ENCODE results near the gene CYP4B1.

CYP4B1 gene

DNA sequence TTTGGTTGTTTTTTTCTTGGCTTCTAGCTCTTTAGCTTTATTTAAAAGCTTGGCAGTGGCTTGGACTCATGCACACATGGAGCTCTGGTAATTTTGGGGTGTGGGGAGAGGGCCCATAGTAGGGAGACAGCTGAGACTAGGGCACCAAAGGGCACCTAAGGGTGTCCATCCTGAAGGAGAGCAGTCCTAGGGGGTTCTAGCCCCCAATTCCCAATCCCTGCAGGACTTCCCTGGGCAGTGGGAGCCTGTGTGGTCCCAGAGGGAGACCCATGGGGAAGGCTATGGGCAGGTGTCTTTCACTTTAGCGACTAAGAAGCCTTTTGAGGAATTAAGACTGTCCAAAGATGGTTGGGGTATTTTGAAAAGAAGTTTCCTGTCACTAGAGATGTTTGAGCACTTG is 6.9 kb downstream of the CYP4B1 start:
- WGBS (ENCODE audit: insufficient coverage, insufficient read length) = no CpG with 5 or more reads among the region's 1 CpG
- Histone ChIP-seq H3K4me1 (ENCODE audit: control insufficient read depth, insufficient read depth, low read length) (peaks cover 2% of the 10 kb centered on the region; the same call in 1 of the 2 replicates), H3K4me3 (ENCODE audit: low read length) (no peak overlapping the region), H3K27me3 (ENCODE audit: control insufficient read depth, insufficient read depth, low read length) (no peaks in the 10 kb centered on the region), H3K27ac (ENCODE audit: low read length) (no peak overlapping the region), H3K36me3 (ENCODE audit: control insufficient read depth, insufficient read depth, low read length) (no peaks in the 10 kb centered on the region), H3K9me3 (ENCODE audit: control insufficient read depth, insufficient read depth, low read length) (no peaks in the 10 kb centered on the region)
- DNase-seq (ENCODE audit: low read depth, low spot score) = no peak

DNA sequence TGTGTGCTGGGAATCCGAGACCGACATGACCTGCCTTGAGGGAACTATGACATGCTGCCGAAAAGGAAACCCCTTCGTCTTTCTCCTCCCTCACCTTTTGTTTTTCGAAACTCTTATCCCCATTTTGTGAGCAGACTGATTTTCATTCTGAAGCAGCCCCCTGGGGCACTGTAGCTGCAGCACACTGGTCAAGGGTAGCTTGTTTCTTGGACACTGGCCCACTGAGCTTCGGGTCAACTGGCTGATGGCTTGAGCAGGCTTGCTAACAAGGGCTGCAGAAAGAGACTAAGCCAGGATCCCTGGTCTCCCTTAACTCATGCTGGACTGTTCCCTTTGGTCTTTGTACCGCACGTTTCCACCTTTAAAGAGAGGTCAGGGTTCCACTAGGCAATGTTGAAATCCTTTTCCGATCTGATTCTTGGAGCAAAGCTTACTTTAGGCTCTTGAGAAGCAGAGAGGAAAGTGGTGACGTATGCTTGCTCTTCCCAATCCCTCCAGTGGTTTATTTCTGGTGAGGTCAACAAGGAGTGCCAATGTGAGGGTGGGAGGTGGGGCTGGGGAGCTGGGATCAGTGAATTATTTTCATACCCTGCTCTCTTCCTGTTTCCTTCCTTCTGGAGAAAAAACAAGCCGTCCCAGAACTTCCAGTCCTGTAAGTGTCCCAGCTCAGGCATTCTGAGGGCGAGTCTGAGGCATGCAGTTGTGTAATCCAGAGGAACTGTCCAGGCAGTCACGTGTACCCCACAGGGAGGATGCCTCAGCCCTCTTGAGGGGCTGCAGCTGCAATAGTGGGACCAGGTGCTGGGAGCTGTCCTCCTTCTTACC is 7.6 kb downstream of the CYP4B1 start:
- peaks cover 2% of the 10 kb centered on the region; the same call in 1 of the 2 replicates for H3K4me1 ChIP-seq (ENCODE audit: control insufficient read depth, insufficient read depth, low read length)
- no peak overlapping the region for H3K27ac ChIP-seq (ENCODE audit: low read length)
- DNase-seq (ENCODE audit: low read depth, low spot score) = no peak
- no peaks in the 10 kb centered on the region for H3K9me3 ChIP-seq (ENCODE audit: control insufficient read depth, insufficient read depth, low read length)
- H3K4me3 ChIP-seq (ENCODE audit: low read length) = no peak overlapping the region
- H3K36me3 ChIP-seq (ENCODE audit: control insufficient read depth, insufficient read depth, low read length) = no peaks in the 10 kb centered on the region
- no peaks in the 10 kb centered on the region for H3K27me3 ChIP-seq (ENCODE audit: control insufficient read depth, insufficient read depth, low read length)
- WGBS (ENCODE audit: insufficient coverage, insufficient read length) = no CpG with 5 or more reads among the region's 13 CpGs

- Histone ChIP-seq H3K9me3 (ENCODE audit: control insufficient read depth, insufficient read depth, low read length) (no peaks in the 10 kb centered on the region), H3K4me3 (ENCODE audit: low read length) (no peak overlapping the region), H3K36me3 (ENCODE audit: control insufficient read depth, insufficient read depth, low read length) (no peaks in the 10 kb centered on the region), H3K27me3 (ENCODE audit: control insufficient read depth, insufficient read depth, low read length) (no peaks in the 10 kb centered on the region), H3K4me1 (ENCODE audit: control insufficient read depth, insufficient read depth, low read length) (peaks cover 2% of the 10 kb centered on the region; the same call in 1 of the 2 replicates), H3K27ac (ENCODE audit: low read length) (no peak overlapping the region)
- no CpG with 5 or more reads among the region's 7 CpGs for WGBS (ENCODE audit: insufficient coverage, insufficient read length)
- no peak for DNase-seq (ENCODE audit: low read depth, low spot score)
These were observed 8.5 kb downstream of the CYP4B1 start for GRCh38 chr1:46807046-46807972.

DNA sequence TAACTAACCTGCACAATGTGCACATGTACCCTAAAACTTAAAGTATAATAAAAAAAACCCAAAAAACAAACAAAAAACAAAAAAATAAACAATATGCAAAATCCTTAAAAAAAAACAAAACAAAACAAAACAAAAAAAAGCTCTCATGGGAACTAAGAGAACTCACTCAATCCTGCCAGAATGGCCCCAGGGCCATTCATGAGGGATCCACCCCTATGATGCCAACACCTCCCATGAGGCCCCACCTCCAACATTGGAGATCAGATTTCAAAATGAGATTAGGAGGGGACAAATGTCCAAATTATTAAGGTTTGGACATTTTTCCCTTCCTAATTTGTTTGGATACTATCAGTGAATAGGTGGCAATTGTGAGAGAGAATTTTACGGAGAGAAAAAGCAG is 10.2 kb downstream of the CYP4B1 start:
- no peak overlapping the region for H3K27ac ChIP-seq (ENCODE audit: low read length)
- H3K4me1 ChIP-seq (ENCODE audit: control insufficient read depth, insufficient read depth, low read length) = peaks cover 2% of the 10 kb centered on the region; the same call in 1 of the 2 replicates
- H3K36me3 ChIP-seq (ENCODE audit: control insufficient read depth, insufficient read depth, low read length) = no peaks in the 10 kb centered on the region
- no peak for DNase-seq (ENCODE audit: low read depth, low spot score)
- no CpG with 5 or more reads among the region's 1 CpG for WGBS (ENCODE audit: insufficient coverage, insufficient read length)
- no peak overlapping the region for H3K4me3 ChIP-seq (ENCODE audit: low read length)
- H3K9me3 ChIP-seq (ENCODE audit: control insufficient read depth, insufficient read depth, low read length) = no peaks in the 10 kb centered on the region
- no peaks in the 10 kb centered on the region for H3K27me3 ChIP-seq (ENCODE audit: control insufficient read depth, insufficient read depth, low read length)

- no peak overlapping the region for H3K4me3 ChIP-seq (ENCODE audit: low read length)
- WGBS (ENCODE audit: insufficient coverage, insufficient read length) = no CpG with 5 or more reads among the region's 3 CpGs
- peaks cover 2% of the 10 kb centered on the region; the same call in 1 of the 2 replicates for H3K4me1 ChIP-seq (ENCODE audit: control insufficient read depth, insufficient read depth, low read length)
- no peak overlapping the region for H3K27ac ChIP-seq (ENCODE audit: low read length)
- DNase-seq (ENCODE audit: low read depth, low spot score) = no peak
- H3K27me3 ChIP-seq (ENCODE audit: control insufficient read depth, insufficient read depth, low read length) = no peaks in the 10 kb centered on the region
- H3K36me3 ChIP-seq (ENCODE audit: control insufficient read depth, insufficient read depth, low read length) = no peaks in the 10 kb centered on the region
- no peaks in the 10 kb centered on the region for H3K9me3 ChIP-seq (ENCODE audit: control insufficient read depth, insufficient read depth, low read length)
These were observed 11.1 kb downstream of the CYP4B1 start for GRCh38 chr1:46809904-46810303.

DNA sequence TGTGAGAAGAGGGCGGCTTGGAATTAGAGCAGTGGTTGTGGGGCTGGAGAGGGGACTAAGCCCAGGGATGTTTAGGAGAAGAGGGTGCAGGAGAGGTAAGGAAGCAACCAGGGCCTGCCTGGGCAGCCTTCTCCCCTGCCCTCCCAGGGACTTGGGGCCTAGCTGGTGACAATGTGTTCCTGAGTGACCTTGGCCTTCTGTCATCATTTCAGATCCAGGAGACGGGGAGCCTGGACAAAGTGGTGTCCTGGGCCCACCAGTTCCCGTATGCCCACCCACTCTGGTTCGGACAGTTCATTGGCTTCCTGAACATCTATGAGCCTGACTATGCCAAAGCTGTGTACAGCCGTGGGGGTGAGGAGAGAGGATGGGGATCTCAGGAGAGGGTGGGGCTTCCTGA is 11.8 kb downstream of the CYP4B1 start:
- H3K9me3 ChIP-seq (ENCODE audit: control insufficient read depth, insufficient read depth, low read length) = no peaks in the 10 kb centered on the region
- DNase-seq (ENCODE audit: low read depth, low spot score) = no peak
- no CpG with 5 or more reads among the region's 5 CpGs for WGBS (ENCODE audit: insufficient coverage, insufficient read length)

GRCh38 chr1:46811053-46811452 is 12.2 kb downstream of the CYP4B1 start:
- WGBS (ENCODE audit: insufficient coverage, insufficient read length) = no CpG with 5 or more reads among the region's 5 CpGs
- DNase-seq (ENCODE audit: low read depth, low spot score) = no peak
- Histone ChIP-seq H3K36me3 (ENCODE audit: control insufficient read depth, insufficient read depth, low read length) (no peaks in the 10 kb centered on the region), H3K4me1 (ENCODE audit: control insufficient read depth, insufficient read depth, low read length) (peaks cover 2% of the 10 kb centered on the region; the same call in 1 of the 2 replicates), H3K27me3 (ENCODE audit: control insufficient read depth, insufficient read depth, low read length) (no peaks in the 10 kb centered on the region), H3K27ac (ENCODE audit: low read length) (no peak overlapping the region), H3K9me3 (ENCODE audit: control insufficient read depth, insufficient read depth, low read length) (no peaks in the 10 kb centered on the region), H3K4me3 (ENCODE audit: low read length) (no peak overlapping the region)

More for the DNA sequence above, 11.8 kb downstream of the CYP4B1 start:
- no peak overlapping the region for H3K27ac ChIP-seq (ENCODE audit: low read length)
- no peaks in the 10 kb centered on the region for H3K36me3 ChIP-seq (ENCODE audit: control insufficient read depth, insufficient read depth, low read length)
- H3K4me3 ChIP-seq (ENCODE audit: low read length) = no peak overlapping the region
- H3K27me3 ChIP-seq (ENCODE audit: control insufficient read depth, insufficient read depth, low read length) = no peaks in the 10 kb centered on the region
- peaks cover 2% of the 10 kb centered on the region; the same call in 1 of the 2 replicates for H3K4me1 ChIP-seq (ENCODE audit: control insufficient read depth, insufficient read depth, low read length)

- Histone ChIP-seq H3K9me3 (ENCODE audit: control insufficient read depth, insufficient read depth, low read length) (no peaks in the 10 kb centered on the region), H3K36me3 (ENCODE audit: control insufficient read depth, insufficient read depth, low read length) (no peaks in the 10 kb centered on the region), H3K4me1 (ENCODE audit: control insufficient read depth, insufficient read depth, low read length) (no peaks in the 10 kb centered on the region), H3K27me3 (ENCODE audit: control insufficient read depth, insufficient read depth, low read length) (no peaks in the 10 kb centered on the region), H3K27ac (ENCODE audit: low read length) (no peak overlapping the region), H3K4me3 (ENCODE audit: low read length) (no peak overlapping the region)
- whole genome bisulfite sequencing (ENCODE audit: insufficient coverage, insufficient read length) = no CpG with 5 or more reads among the region's 11 CpGs
- DNase-seq (ENCODE audit: low read depth, low spot score) = no peak
These were observed 13.5 kb downstream of the CYP4B1 start for GRCh38 chr1:46812065-46812963.

DNA sequence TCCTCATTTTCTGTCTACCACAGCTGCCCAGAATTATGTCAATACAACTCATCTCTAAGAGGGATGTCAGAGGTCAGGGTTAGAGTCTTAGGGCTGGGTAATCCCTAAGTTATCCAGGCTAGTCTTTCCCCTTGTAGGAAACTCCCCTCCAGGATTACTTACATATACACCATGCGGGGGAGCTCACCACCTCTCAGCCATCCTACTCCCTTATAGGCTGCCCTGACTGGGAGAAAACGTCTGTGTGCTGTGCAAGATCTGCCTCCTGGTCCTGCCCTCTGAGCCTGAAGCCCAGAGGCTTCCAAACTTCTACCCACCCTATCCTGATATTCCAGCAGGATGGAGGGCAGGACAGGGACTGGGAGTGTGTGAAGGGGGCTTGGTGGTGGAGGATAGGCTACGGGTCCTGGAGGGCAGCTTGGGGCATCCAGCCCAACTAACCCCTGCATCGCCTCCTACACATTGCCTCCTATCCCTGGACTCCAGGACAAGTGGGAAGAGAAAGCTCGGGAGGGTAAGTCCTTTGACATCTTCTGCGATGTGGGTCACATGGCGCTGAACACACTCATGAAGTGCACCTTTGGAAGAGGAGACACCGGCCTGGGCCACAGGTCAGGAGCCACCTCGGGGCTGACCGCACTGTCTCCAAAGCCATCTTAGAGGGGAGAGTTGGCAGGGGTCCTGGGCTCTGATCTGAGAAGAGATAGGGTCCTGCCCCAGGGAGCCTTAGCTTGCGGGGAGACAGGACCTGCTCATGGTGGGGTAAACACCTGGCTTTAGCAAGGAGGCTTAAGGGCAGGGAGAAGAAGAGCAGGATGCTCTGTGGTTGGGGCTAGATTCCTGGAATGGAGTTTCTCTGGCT is 14.4 kb downstream of the CYP4B1 start:
- no peaks in the 10 kb centered on the region for H3K4me1 ChIP-seq (ENCODE audit: control insufficient read depth, insufficient read depth, low read length)
- no peak for DNase-seq (ENCODE audit: low read depth, low spot score)
- WGBS (ENCODE audit: insufficient coverage, insufficient read length) = no CpG with 5 or more reads among the region's 11 CpGs

More for the DNA sequence above, 14.4 kb downstream of the CYP4B1 start:
- Histone ChIP-seq H3K27ac (ENCODE audit: low read length) (no peak overlapping the region), H3K36me3 (ENCODE audit: control insufficient read depth, insufficient read depth, low read length) (no peaks in the 10 kb centered on the region), H3K4me3 (ENCODE audit: low read length) (no peak overlapping the region), H3K9me3 (ENCODE audit: control insufficient read depth, insufficient read depth, low read length) (no peaks in the 10 kb centered on the region), H3K27me3 (ENCODE audit: control insufficient read depth, insufficient read depth, low read length) (no peaks in the 10 kb centered on the region)

All from iPS DF 6.9 (cell line).